GM12878 (cell line): ENCODE data around the gene TEAD4. TPM values are rescaled to one million over a fixed set of nuclear protein-coding genes. Genes with fewer than 3 reads are reported as not detected.

Experiments
- ATAC-seq: fragments of 200-7000 bp; cut with Tn5 transposase; 3 replicates; pipeline ENCODE4 v1.9.1; 2020; ENCODE audit warnings: mild to moderate bottlenecking, moderate library complexity
- BruUV-seq: library from RNA; stranded (reverse); fragments of 400-500 nt; replicated peaks from 2 replicates; lab custom pipeline; 2021; lab: Mats Ljungman, UMichigan
- CTCF ChIA-PET: fragments of 300-600 bp; sonication (Branson Sonifier 250); formaldehyde crosslinking; extraction: SDS; loops from one replicate; lab custom pipeline; 2021; ENCODE audit warnings: inconsistent platforms; lab: Yijun Ruan, JAX
- POLR2A ChIA-PET: fragments of 350-600 bp; formaldehyde crosslinking; extraction: SDS; loops from one replicate; lab custom pipeline; 2021; ENCODE audit warnings: inconsistent platforms; lab: Charles Lee
- RAD21 ChIA-PET: fragments of 300-600 bp; sonication (Branson Sonifier 250); formaldehyde crosslinking; loops from one replicate; lab custom pipeline; 2023; ENCODE audit warnings: antibody characterized with exemption; ENCODE audit not compliant: unreplicated experiment; lab: Charles Lee
- SMC1A ChIA-PET: fragments of 300-600 bp; sonication (Branson Sonifier 250); formaldehyde crosslinking; loops from one replicate; lab custom pipeline; 2023; ENCODE audit not compliant: unreplicated experiment, uncharacterized antibody; lab: Charles Lee
- DNase-seq: peaks from one replicate; pipeline ENCODE4 v3.0.0-alpha.2; 2011; ENCODE audit warnings: low read depth, low spot score
- FAIRE-seq: peaks from 3 replicates; lab custom pipeline; 2011; peaks lifted over from hg19 to GRCh38; lab: Jason Lieb, UNC
- H2AFZ ChIP-seq: 2 replicates; pipeline ENCODE4 v1.6.0; 2011; ENCODE audit warnings: low read depth, low read length, control low read depth; ENCODE audit not compliant: control insufficient read depth
- H3K27ac ChIP-seq: 2 replicates; pipeline ENCODE4 v1.5.1; 2011; ENCODE audit warnings: control low read depth; ENCODE audit not compliant: control insufficient read depth, insufficient read depth
- H3K27me3 ChIP-seq, 2 experiments: replicated peaks in 1 of 2; 2 replicates each; pipeline versions ENCODE4 v1.6.0 to v1.6.1; 2011; ENCODE audit warnings: low read length in 1 of 2; ENCODE audit not compliant: control insufficient read depth in 2 of 2, insufficient read depth in 2 of 2
- H3K36me3 ChIP-seq, 2 experiments: 2 replicates each; pipeline ENCODE4 v1.5.1; 2011; ENCODE audit warnings: low read length in 1 of 2; ENCODE audit not compliant: control insufficient read depth in 2 of 2, insufficient read depth in 2 of 2
- H3K4me1 ChIP-seq: 2 replicates; pipeline ENCODE4 v1.6.1; 2011; ENCODE audit warnings: mild to moderate bottlenecking, low read length, moderate library complexity, mixed read lengths; ENCODE audit not compliant: control insufficient read depth, insufficient read depth
- H3K4me2 ChIP-seq: 2 replicates; pipeline ENCODE4 v1.6.0; 2011; ENCODE audit warnings: control low read depth; ENCODE audit not compliant: control insufficient read depth, insufficient read depth
- H3K4me3 ChIP-seq: fragments of 200-600 bp; sonication (generic); 2 replicates; pipeline ENCODE4 v1.5.1; 2016
- H3K79me2 ChIP-seq: 2 replicates; pipeline ENCODE4 v1.6.0; 2011; ENCODE audit warnings: low read length; ENCODE audit not compliant: control insufficient read depth, insufficient read depth
- H3K9ac ChIP-seq: 2 replicates; pipeline ENCODE4 v1.8.0; 2011; ENCODE audit warnings: low read length, control low read depth, mixed read lengths; ENCODE audit not compliant: control insufficient read depth, insufficient read depth
- H3K9me3 ChIP-seq: replicated peaks from 3 replicates; pipeline ENCODE4 v1.5.1; 2011; ENCODE audit warnings: mild to moderate bottlenecking, low read length; ENCODE audit not compliant: control insufficient read depth, insufficient read depth
- H4K20me1 ChIP-seq: 2 replicates; pipeline ENCODE4 v1.6.0; 2011; ENCODE audit not compliant: control insufficient read depth, insufficient read depth
- BHLHE40 ChIP-seq, 2 experiments: fragments of 450-650 bp in 1 of 2; IDR thresholded peaks; 2 replicates each; pipeline ENCODE4 v1.6.1; 2011 to 2017; ENCODE audit warnings: low read depth in 2 of 2, borderline replicate concordance in 1 of 2, improper control_type of control experiment in 1 of 2, low read length in 1 of 2, mild to moderate bottlenecking in 1 of 2
- MYC ChIP-seq: IDR thresholded peaks from 2 replicates; pipeline ENCODE4 v1.6.1; 2011; ENCODE audit warnings: mild to moderate bottlenecking, low read length, moderate library complexity, inconsistent platforms; ENCODE audit not compliant: insufficient read depth, insufficient replicate concordance, insufficient read length, severe bottlenecking
- NBN ChIP-seq: fragments of 450-650 bp; IDR thresholded peaks from 2 replicates; pipeline ENCODE4 v1.6.1; 2016
- SIN3A ChIP-seq: IDR thresholded peaks from 2 replicates; pipeline ENCODE4 v1.6.1; 2012; ENCODE audit warnings: low read depth, low read length, improper control_type of control experiment
- SPI1 ChIP-seq: IDR thresholded peaks from 2 replicates; pipeline ENCODE4 v1.6.1; 2011; ENCODE audit warnings: low read depth, mild to moderate bottlenecking, low read length, moderate library complexity, borderline replicate concordance; ENCODE audit not compliant: insufficient read depth
- ZBTB40 ChIP-seq: fragments of 450-650 bp; IDR thresholded peaks from 2 replicates; pipeline ENCODE4 v1.6.1; 2016; ENCODE audit warnings: mild to moderate bottlenecking, moderate library complexity, borderline replicate concordance
- WGBS: methylation state at CpG from one replicate; pipeline ENCODE4 v1.1.6; 2016; ENCODE audit warnings: low lambda C conversion rate; ENCODE audit not compliant: insufficient replicate concordance, insufficient coverage; ENCODE audit errors: missing lambda C conversion rate; 5-methylcytosine and 5-hydroxymethylcytosine counted together
- in situ Hi-C: fragments of 300-500 bp; cut with MboI; formaldehyde crosslinking; loops from 9 replicates; pipeline ENCODE4 v1.14.3; 2018; ENCODE audit warnings: mixed read lengths
- intact Hi-C: fragments of 100-400 bp; cut with micrococcal nuclease; formaldehyde crosslinking; loops from one replicate; pipeline ENCODE4 v1.14.2; 2022; ENCODE audit not compliant: unreplicated experiment
- polyA plus RNA-seq, 11 experiments: library from polyadenylated mRNA; depleted of rRNA in 4 of 11; unstranded in 6 of 11; stranded (reverse) in 5 of 11; fragments of >200 nt; fragmentation: Nextera tagmentation in 4 of 11; fragmentation: Illumina TruSeq in 1 of 11; extraction: Ambion mirVana in 4 of 11; extraction: Trizol in 1 of 11; gene quantifications; 1 replicate in 1 of 11; 2 replicates in 10 of 11; pipeline versions ENCODE4 v1.2.1 to v1.2.3, GENCODE V29; 2011 to 2016; ENCODE audit warnings: inconsistent platforms in 2 of 11, missing spikeins in 2 of 11, low read depth in 1 of 11
- total RNA-seq, 4 experiments: library from RNA; depleted of rRNA in 3 of 4; stranded (reverse); fragments of >200 nt in 3 of 4; fragmentation: Illumina TruSeq in 1 of 4; extraction: Trizol in 1 of 4; gene quantifications; 2 replicates each; pipeline versions ENCODE4 v1.2.1 to v1.2.3, GENCODE V29; 2013 to 2021

TEAD4 gene
- total and polyA plus RNA-seq, 10 of the 15 experiments (the other 5 are each of a cell fraction or from before 2014, with no cell fraction given): 0.04 to 0.68 (median 0.31) TPM; not detected in 4

- ChIA-PET POLR2A (no interaction called here), CTCF (no interaction called here), SMC1A (no interaction called here), RAD21 (no interaction called here)
- in situ Hi-C loops: no loop called here
- H2AFZ ChIP-seq: no peak overlapping the region
- peak; percentile 24 for ATAC-seq
- H3K27me3 ChIP-seq: peaks cover 3 to 11% of the 10 kb centered on the region in 2 experiments; a peak in 3 of 4 replicates
- no TSS peak for BruUV-seq
- H3K27ac ChIP-seq: no peak overlapping the region
- no peaks in the 10 kb centered on the region for H3K79me2 ChIP-seq
- no peaks in the 10 kb centered on the region for H3K9me3 ChIP-seq
- no peak for FAIRE-seq
- H3K9ac ChIP-seq: no peak overlapping the region
- no peak overlapping the region for H3K4me2 ChIP-seq
- 21% methylated on average over 29 of the region's 48 CpGs for WGBS
- H3K4me1 ChIP-seq: no peaks in the 10 kb centered on the region; the same call in 1 of the 2 replicates
- H3K36me3 ChIP-seq: no peaks in the 10 kb centered on the region
- TF ChIP-seq ZBTB40 (no peak), SIN3A (no peak), BHLHE40 (IDR thresholded peaks at IDR 0.05; ENCODE audit: borderline replicate concordance in 1 of 2, low read depth in 2 of 2, low read length in 1 of 2) (no peak), NBN (no peak), SPI1 (no peak), MYC (no peak)
- H4K20me1 ChIP-seq: no peaks in the 10 kb centered on the region
- DNase-seq: no peak
- intact Hi-C loops: no loop called here
- H3K4me3 ChIP-seq: no peak overlapping the region
Observed at GRCh38 chr12:2958432-2959191, 585 bp upstream of the TEAD4 start.
